Lower lobe of right lung (tissue), 2 donors: ENCODE results near the gene RNF26. TPM values are rescaled to one million over a fixed set of nuclear protein-coding genes. Genes with fewer than 3 reads are reported as not detected.

ENCODE experiments used
- ATAC-seq, 2 donors: fragments of 200-7000 bp; cut with Tn5 transposase; one replicate each; pipeline ENCODE4 v1.9.1; 2020 to 2022; ENCODE audit warnings: mild to moderate bottlenecking in 2 of 2, moderate library complexity in 2 of 2
- DNase-seq: peaks from one replicate; pipeline ENCODE4 v3.0.0-alpha.2; 2020
- H3K27ac ChIP-seq: fragments of 200-600 bp; one replicate; pipeline ENCODE4 v1.8.0; 2022
- H3K27me3 ChIP-seq: fragments of 200-600 bp; one replicate; pipeline ENCODE4 v1.8.0; 2022; ENCODE audit warnings: low read depth
- H3K36me3 ChIP-seq: fragments of 200-600 bp; one replicate; pipeline ENCODE4 v1.8.0; 2022; ENCODE audit warnings: mild to moderate bottlenecking
- H3K4me1 ChIP-seq: fragments of 200-600 bp; one replicate; pipeline ENCODE4 v1.8.0; 2022
- H3K4me3 ChIP-seq: fragments of 200-600 bp; one replicate; pipeline ENCODE4 v1.8.0; 2022; ENCODE audit warnings: mild to moderate bottlenecking
- H3K9me3 ChIP-seq: fragments of 200-600 bp; one replicate; pipeline ENCODE4 v1.8.0; 2022
- intact Hi-C: fragments of 100-400 bp; cut with DNase I; formaldehyde crosslinking; loops from one replicate; pipeline ENCODE4 v1.11.0; 2022
- total RNA-seq: library from RNA; stranded (reverse); fragmentation: NEBNext Ultra II Directional; extraction: Animal tissue kit (Norgen Biotek cat#: 25700); gene quantifications from one replicate; pipeline ENCODE4 v1.2.1, GENCODE V29; 2021
- TF ChIP-seq, protein P1 (sequence below): fragments of 200-600 bp; IDR thresholded peaks from one replicate; pipeline ENCODE4 v1.8.0; 2022; ENCODE audit warnings: antibody characterized with exemption, mild to moderate bottlenecking
- donor health status: DM: no; HTN: yes; CAD: no; lungs with severe emphysema.

The RNF26 gene
- total RNA-seq, 1 donor from 2014 or later: 19.3 TPM

DNA sequence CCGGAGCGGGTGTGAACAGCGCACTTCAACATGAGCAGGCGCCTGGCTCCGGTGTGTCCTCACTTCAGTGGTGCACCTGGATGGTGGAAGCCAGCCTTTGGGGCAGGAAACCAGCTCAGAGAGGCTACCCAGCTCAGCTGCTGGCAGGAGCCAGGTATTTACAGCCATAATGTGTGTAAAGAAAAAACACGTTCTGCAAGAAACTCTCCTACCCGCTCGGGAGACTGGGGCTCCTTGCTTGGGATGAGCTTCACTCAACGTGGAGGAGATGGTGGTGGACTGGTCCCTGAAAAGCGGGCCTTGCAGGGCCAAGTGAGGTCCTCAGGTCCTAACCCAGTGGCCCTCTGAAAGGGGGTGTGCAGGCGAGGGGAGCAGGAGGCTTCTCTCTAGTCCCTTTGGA, 24.9 kb upstream of the RNF26 start:
- Histone ChIP-seq H3K36me3 (peaks cover 46% of the 10 kb centered on the region), H3K9me3 (no peaks in the 10 kb centered on the region)

DNA sequence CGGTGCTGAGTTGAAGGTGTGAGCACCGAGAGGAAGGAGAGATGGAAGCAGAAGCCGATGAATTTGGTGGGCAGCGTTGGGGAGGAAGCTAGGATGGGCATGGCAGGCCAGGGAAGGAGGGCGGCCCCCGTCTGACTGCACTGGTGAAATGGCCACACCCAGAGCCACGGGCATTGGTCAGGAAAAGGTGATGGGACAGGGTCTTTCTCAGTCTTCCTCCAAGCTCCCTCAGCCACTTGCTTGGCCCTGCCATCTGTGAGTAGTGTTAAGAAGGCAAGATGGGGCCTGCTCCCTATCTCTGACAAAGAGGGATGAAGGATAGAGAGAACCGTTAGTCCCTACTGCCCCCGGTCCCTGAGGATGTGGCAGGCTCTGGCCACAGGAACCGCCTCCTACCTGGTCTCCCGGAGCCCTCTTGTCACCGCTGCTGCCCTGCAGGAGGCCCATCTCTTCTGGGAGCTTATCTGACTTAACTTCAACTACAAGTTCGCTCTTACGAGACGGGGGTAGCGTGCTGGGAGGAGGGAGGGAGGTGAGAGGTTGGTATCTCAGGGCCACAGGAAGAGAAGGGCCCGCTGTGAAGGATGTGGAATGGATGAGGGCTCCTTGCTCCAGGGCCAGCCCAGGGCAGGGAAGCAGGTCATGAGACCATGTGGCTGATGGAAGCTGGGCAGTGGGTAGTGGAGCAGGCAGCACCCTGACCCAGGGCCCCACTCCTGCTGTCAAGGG, 24.2 kb upstream of the RNF26 start:
- Histone ChIP-seq H3K4me1 (peaks cover 8% of the 10 kb centered on the region), H3K27ac (no peak overlapping the region), H3K27me3 (peaks cover 8% of the 10 kb centered on the region), H3K9me3 (no peaks in the 10 kb centered on the region), H3K4me3 (no peak overlapping the region), H3K36me3 (peaks cover 48% of the 10 kb centered on the region)
- TF ChIP-seq, protein P1, sequence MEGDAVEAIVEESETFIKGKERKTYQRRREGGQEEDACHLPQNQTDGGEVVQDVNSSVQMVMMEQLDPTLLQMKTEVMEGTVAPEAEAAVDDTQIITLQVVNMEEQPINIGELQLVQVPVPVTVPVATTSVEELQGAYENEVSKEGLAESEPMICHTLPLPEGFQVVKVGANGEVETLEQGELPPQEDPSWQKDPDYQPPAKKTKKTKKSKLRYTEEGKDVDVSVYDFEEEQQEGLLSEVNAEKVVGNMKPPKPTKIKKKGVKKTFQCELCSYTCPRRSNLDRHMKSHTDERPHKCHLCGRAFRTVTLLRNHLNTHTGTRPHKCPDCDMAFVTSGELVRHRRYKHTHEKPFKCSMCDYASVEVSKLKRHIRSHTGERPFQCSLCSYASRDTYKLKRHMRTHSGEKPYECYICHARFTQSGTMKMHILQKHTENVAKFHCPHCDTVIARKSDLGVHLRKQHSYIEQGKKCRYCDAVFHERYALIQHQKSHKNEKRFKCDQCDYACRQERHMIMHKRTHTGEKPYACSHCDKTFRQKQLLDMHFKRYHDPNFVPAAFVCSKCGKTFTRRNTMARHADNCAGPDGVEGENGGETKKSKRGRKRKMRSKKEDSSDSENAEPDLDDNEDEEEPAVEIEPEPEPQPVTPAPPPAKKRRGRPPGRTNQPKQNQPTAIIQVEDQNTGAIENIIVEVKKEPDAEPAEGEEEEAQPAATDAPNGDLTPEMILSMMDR: no peak
- ATAC-seq (peak in 1 of 2 donors; percentile 4), DNase-seq (no peak)
- intact Hi-C loops: no loop called here

More for the DNA sequence above, 24.9 kb upstream of the RNF26 start:
- DNase-seq (no peak), ATAC-seq (no peak)
- intact Hi-C loops: no loop called here
- Histone ChIP-seq H3K4me1 (peaks cover under 1% of the 10 kb centered on the region), H3K27ac (no peak overlapping the region), H3K4me3 (no peak overlapping the region), H3K27me3 (peaks cover 2% of the 10 kb centered on the region)
- TF ChIP-seq, protein P1: no peak

DNA sequence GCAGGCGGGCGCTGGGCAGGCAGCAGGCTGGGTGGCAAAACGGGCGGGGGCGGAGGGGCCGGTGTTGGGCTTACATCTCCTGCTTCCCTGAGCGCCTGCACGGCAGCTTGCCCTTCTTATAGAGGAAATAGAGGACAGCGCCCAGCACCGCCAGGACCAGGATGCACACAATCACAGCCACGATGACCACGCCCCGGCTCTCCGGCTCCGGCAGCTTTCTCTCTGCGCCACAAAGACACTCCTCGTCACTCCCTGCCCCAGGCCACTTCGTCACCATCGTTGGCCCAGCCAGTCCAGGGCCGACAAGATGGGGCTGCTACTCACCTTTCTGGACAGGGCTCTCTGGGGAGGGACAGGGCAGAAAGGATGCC, 23.7 kb upstream of the RNF26 start:
- DNase-seq: no peak
- H3K27ac ChIP-seq: no peak overlapping the region

DNA sequence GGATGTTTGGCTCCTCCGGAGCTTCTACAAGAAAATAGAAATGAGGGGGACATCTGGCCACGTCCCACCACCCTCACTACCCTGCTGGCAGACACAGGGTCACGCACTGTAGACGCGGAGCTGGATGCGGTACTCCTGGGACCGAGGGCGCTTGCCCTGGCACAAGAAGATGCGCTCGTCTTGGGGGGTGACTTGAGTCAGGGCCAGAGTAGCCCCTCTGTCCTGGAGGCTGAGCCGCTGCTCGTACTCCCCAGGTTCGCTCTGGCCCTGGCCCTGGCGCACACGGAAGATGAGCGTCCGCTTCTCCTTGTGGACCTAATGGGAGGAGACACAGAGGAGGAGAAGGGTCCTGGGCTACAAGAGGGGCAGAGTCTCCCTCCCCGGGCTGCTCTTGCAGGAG, 19.6 kb upstream of the RNF26 start:
- Histone ChIP-seq H3K27me3 (peaks cover 45% of the 10 kb centered on the region), H3K4me3 (peak overlapping the region; percentile 51), H3K36me3 (peaks cover 21% of the 10 kb centered on the region), H3K4me1 (peaks cover 52% of the 10 kb centered on the region), H3K27ac (peak overlapping the region; percentile 90), H3K9me3 (no peaks in the 10 kb centered on the region)
- TF ChIP-seq, protein P1: no peak
- intact Hi-C loops: no loop called here
- ATAC-seq: no peak
- DNase-seq: no peak

More for the DNA sequence above, 23.7 kb upstream of the RNF26 start:
- Histone ChIP-seq H3K9me3 (no peaks in the 10 kb centered on the region), H3K4me3 (no peak overlapping the region), H3K27me3 (peaks cover 14% of the 10 kb centered on the region), H3K36me3 (peaks cover 48% of the 10 kb centered on the region), H3K4me1 (peaks cover 13% of the 10 kb centered on the region)
- intact Hi-C loops: no loop called here
- TF ChIP-seq, protein P1: no peak
- ATAC-seq: no peak

DNA sequence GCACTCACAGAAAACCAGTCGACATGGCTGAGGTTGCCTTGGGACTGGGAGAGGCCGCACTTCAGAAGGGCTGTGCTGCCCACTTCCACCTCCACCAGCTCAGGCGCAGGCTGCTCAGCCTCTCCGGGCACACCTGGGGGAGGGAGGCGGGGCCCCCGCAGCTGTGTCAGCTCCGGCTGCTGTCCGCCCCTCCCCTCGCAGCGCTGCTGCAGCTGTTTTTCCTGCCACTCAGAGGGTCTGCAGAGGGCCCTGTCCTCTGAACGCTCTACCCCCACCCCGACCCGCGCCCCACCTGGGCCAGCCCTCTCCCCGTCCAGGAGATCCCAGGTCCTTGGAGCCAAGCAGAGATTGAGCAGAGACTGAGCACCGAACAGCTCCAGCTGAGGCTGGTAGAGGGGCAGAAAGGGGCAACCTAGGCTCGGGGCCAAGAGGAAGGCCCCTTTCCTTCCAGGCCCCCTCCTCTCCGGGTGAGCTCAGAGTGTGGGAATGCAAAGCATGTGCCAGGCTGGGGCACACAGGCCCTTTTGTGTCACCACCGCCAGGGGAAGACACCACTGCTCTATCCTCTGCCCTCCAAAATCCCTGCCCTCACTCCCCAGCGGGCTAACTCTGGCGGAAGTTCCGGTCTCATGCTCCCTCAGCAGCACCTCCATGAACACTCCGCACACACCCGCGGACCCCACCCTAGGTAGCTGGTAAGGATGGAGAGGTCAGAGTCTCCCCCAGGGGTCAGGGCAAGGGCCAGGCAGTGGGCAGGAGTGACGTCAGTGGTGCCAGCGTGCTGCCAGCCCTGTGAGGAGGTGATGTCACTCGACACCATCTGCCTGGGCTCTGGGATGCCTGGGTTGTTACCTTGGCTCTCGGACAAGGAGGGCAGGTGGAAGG, 19.0 kb upstream of the RNF26 start:
- Histone ChIP-seq H3K36me3 (peaks cover 18% of the 10 kb centered on the region), H3K27me3 (peaks cover 46% of the 10 kb centered on the region), H3K4me1 (peaks cover 53% of the 10 kb centered on the region), H3K9me3 (no peaks in the 10 kb centered on the region), H3K4me3 (peak overlapping the region; percentile 51), H3K27ac (peak overlapping the region; percentile 90)
- DNase-seq (no peak), ATAC-seq (peak; percentile 26 to 41)
- intact Hi-C loops: no loop called here
- TF ChIP-seq, protein P1: no peak
